A549 (cell line): ENCODE measurements around the gene TRIM26. TPM values are rescaled to one million over a fixed set of nuclear protein-coding genes. Genes with fewer than 3 reads are reported as not detected.
"Not testable (repeated sequence)": the region's sequence is repeated elsewhere in the genome, so short reads cannot be mapped to it uniquely, and the experiment has no call there.

Experiments
- ATAC-seq, 2 experiments: fragments of 200-7000 bp in 1 of 2; fragments of >200 bp in 1 of 2; cut with Nextera tagmentation in 1 of 2; cut with Tn5 transposase in 1 of 2; 3 replicates each; pipeline versions ENCODE4 v1.8.0 to v1.9.1; 2018 to 2020; ENCODE audit warnings: mild to moderate bottlenecking in 1 of 2, moderate library complexity in 1 of 2
- CTCF ChIA-PET: fragments of 300-600 bp; sonication (Branson Sonifier 250); formaldehyde crosslinking; extraction: SDS; loops from one replicate; lab custom pipeline; 2021; ENCODE audit warnings: antibody characterized with exemption, inconsistent platforms; lab: Yijun Ruan, JAX
- POLR2A ChIA-PET: fragments of 350-600 bp; formaldehyde crosslinking; extraction: SDS; loops from one replicate; lab custom pipeline; 2021; ENCODE audit warnings: antibody characterized with exemption, inconsistent platforms; lab: Yijun Ruan, JAX
- DNase-seq, 2 experiments: peaks; one replicate each; pipeline versions ENCODE4 v3.0.0 to v3.0.0-alpha.2; 2011 to 2016; ENCODE audit warnings: low read depth in 1 of 2, low spot score in 1 of 2
- FAIRE-seq: peaks from 2 replicates; lab custom pipeline; 2011; peaks lifted over from hg19 to GRCh38; lab: Jason Lieb, UNC
- H3K27ac ChIP-seq, 2 experiments: fragments of >200 bp; sonication (Bioruptor Twin); formaldehyde crosslinking; 3 replicates each; pipeline ENCODE4 v1.5.1; 2016 to 2017
- H3K4me1 ChIP-seq: fragments of >200 bp; sonication (Bioruptor Twin); formaldehyde crosslinking; 3 replicates; pipeline ENCODE4 v1.6.1; 2016
- H3K4me2 ChIP-seq: fragments of >200 bp; sonication (Bioruptor Twin); formaldehyde crosslinking; 3 replicates; pipeline ENCODE4 v1.6.1; 2016
- H3K4me3 ChIP-seq: fragments of >200 bp; sonication (Bioruptor Twin); formaldehyde crosslinking; 3 replicates; pipeline ENCODE4 v1.5.1; 2016
- H3K9me3 ChIP-seq: fragments of >200 bp; sonication (Bioruptor Twin); formaldehyde crosslinking; 3 replicates; pipeline ENCODE4 v1.6.1; 2016
- BHLHE40 ChIP-seq: IDR thresholded peaks from 2 replicates; pipeline ENCODE4 v1.6.1; 2012; ENCODE audit warnings: low read depth, low read length, inconsistent platforms
- CBX2 ChIP-seq: fragments of 200-600 bp; sonication (generic); IDR thresholded peaks from 2 replicates; pipeline ENCODE4 v1.6.1; 2016; ENCODE audit warnings: low read depth, mild to moderate bottlenecking, borderline replicate concordance
- CTCF ChIP-seq: fragments of >200 bp; sonication (Bioruptor Twin); formaldehyde crosslinking; IDR thresholded peaks from 3 replicates; pipeline ENCODE4 v1.5.1; 2016
- EP300 ChIP-seq, 2 experiments: fragments of >200 bp; sonication (Bioruptor Twin); formaldehyde crosslinking; IDR thresholded peaks; 2 replicates in 1 of 2; 3 replicates in 1 of 2; pipeline ENCODE4 v1.6.1; 2016 to 2017
- FOSB ChIP-seq: fragments of 250-450 bp; sonication (Bioruptor Pico); IDR thresholded peaks from 2 replicates; pipeline ENCODE4 v1.5.0; 2020; ENCODE audit warnings: mild to moderate bottlenecking, moderate library complexity
- GATA3 ChIP-seq: IDR thresholded peaks from 2 replicates; pipeline ENCODE4 v1.6.1; 2012; ENCODE audit warnings: borderline replicate concordance
- HES2 ChIP-seq: fragments of >200 bp; sonication (Bioruptor Twin); formaldehyde crosslinking; IDR thresholded peaks from 2 replicates; pipeline ENCODE4 v1.6.1; 2016
- HEYL ChIP-seq: fragments of 250-450 bp; sonication (Bioruptor Pico); IDR thresholded peaks from 2 replicates; pipeline ENCODE4 v1.8.0; 2021; ENCODE audit warnings: mild to moderate bottlenecking, moderate library complexity
- KDM1A ChIP-seq: fragments of 200-600 bp; sonication (generic); IDR thresholded peaks from 2 replicates; pipeline ENCODE4 v1.6.1; 2016; ENCODE audit warnings: low read depth, mild to moderate bottlenecking
- MAX ChIP-seq: IDR thresholded peaks from 2 replicates; pipeline ENCODE4 v1.6.1; 2012
- MYC ChIP-seq: IDR thresholded peaks from 2 replicates; pipeline ENCODE4 v1.6.1; 2012; ENCODE audit warnings: mild to moderate bottlenecking, inconsistent platforms, low read length, improper control_type of control experiment, borderline replicate concordance
- NFE2L2 ChIP-seq: fragments of 150-350 bp; conservative IDR thresholded peaks from 2 replicates; pipeline ENCODE4 v1.6.1; 2014; ENCODE audit warnings: low read length
- PHF8 ChIP-seq: fragments of 200-600 bp; sonication (generic); IDR thresholded peaks from 2 replicates; pipeline ENCODE4 v1.6.1; 2016; ENCODE audit warnings: low read depth, mild to moderate bottlenecking, antibody characterized with exemption, moderate library complexity, borderline replicate concordance
- RCOR1 ChIP-seq: fragments of 150-350 bp; IDR thresholded peaks from 2 replicates; pipeline ENCODE4 v1.6.1; 2014; ENCODE audit warnings: antibody characterized with exemption, low read length, low read depth
- RFX5 ChIP-seq: fragments of 450-650 bp; IDR thresholded peaks from 2 replicates; pipeline ENCODE4 v1.7.1; 2014; ENCODE audit warnings: antibody characterized with exemption, mild to moderate bottlenecking, moderate library complexity
- RNF2 ChIP-seq: fragments of 200-600 bp; sonication (generic); IDR thresholded peaks from 2 replicates; pipeline ENCODE4 v1.6.1; 2016; ENCODE audit warnings: low read depth, mild to moderate bottlenecking, antibody characterized with exemption, moderate library complexity, borderline replicate concordance
- TP53 ChIP-seq: fragments of 250-450 bp; sonication (Bioruptor Pico); IDR thresholded peaks from 2 replicates; pipeline ENCODE4 v1.5.0; 2021; ENCODE audit warnings: mild to moderate bottlenecking, moderate library complexity
- ZFP36 ChIP-seq: fragments of 450-650 bp; IDR thresholded peaks from 2 replicates; pipeline ENCODE4 v1.6.1; 2014; ENCODE audit warnings: borderline replicate concordance; ENCODE audit not compliant: partially characterized antibody
- ZNF302 ChIP-seq: fragments of 250-450 bp; sonication (Bioruptor Pico); IDR thresholded peaks from 2 replicates; pipeline ENCODE4 v1.9.0; 2021; ENCODE audit warnings: inconsistent platforms, mild to moderate bottlenecking, moderate library complexity
- ZSCAN20 ChIP-seq: fragments of 250-450 bp; sonication (Bioruptor Pico); IDR thresholded peaks from 2 replicates; pipeline ENCODE4 v1.8.0; 2022; ENCODE audit warnings: mild to moderate bottlenecking, moderate library complexity
- WGBS: methylation state at CpG from one replicate; pipeline ENCODE4 v1.1.6; 2017; ENCODE audit errors: missing lambda C conversion rate; 5-methylcytosine and 5-hydroxymethylcytosine counted together
- polyA plus RNA-seq, 4 experiments: library from polyadenylated mRNA; depleted of rRNA in 3 of 4; stranded (reverse); fragments of >200 nt; fragmentation: RNase III in 1 of 4; extraction: RNeasy Plus Mini Kit Qiagen cat#74134 plus additional on column Dnase treatment in 1 of 4; gene quantifications; 2 replicates in 3 of 4; 3 replicates in 1 of 4; pipeline ENCODE4 v1.2.3, GENCODE V29; 2011 to 2017

TRIM26 gene
- polyA plus RNA-seq, 2 of the 4 experiments (the other 2 are of a cell fraction), result 30.4 TPM

DNA sequence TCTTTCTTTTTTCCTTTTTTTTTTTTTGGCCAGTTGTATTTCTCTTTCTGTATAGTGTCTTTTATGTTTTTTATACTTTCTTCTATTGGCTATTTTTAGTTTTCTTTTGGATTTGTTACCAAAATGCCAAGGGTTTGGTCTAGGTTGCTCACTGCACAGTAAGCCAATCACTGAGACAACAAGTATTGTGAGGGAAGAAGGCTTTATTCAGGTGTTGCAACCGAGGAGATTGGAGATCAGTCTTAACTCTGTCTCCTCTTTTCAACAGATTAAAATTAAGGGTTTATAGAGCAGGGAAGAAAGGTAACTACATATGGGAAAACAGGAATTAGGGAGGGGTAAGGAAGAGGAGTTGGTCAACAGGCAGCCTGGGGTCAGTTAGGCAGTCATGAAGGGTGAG lies 10.1 kb upstream of the TRIM26 start:
- Histone ChIP-seq H3K4me1 (no peaks in the 10 kb centered on the region), H3K27ac (no peak overlapping the region), H3K9me3 (peaks cover 9% of the 10 kb centered on the region; the same call in 1 of the 3 replicates)
- TF ChIP-seq ZSCAN20 (CRISPR knock-in tag) (no peak), KDM1A (no peak), RCOR1 (no peak), CTCF (no peak), HES2 (no peak), MYC (no peak), NFE2L2 (no peak), MAX (no peak), EP300 (IDR thresholded peaks at IDR 0.05) (no peak), RNF2 (no peak), HEYL (no peak), TP53 (CRISPR knock-in tag) (no peak), CBX2 (no peak), BHLHE40 (no peak), PHF8 (no peak), ZFP36 (no peak), RFX5 (no peak), ZNF302 (CRISPR knock-in tag) (no peak), GATA3 (no peak), FOSB (CRISPR knock-in tag) (no peak)
- TF ChIP-seq, all 56 proteins: peak for 0
- H3K4me2 ChIP-seq, result no peak overlapping the region
- ChIA-PET CTCF (no interaction called here), POLR2A (no interaction called here)
- H3K4me3 ChIP-seq, result no peak overlapping the region
- 0% methylated on average over 1 of the region's 1 CpG for WGBS
- DNase-seq (no peak), ATAC-seq (no peak), FAIRE-seq (no peak)

GRCh38 chr6:30221956-30222355 lies 8.8 kb upstream of the TRIM26 start:
- H3K27ac ChIP-seq, H3K4me3 ChIP-seq, H3K4me2 ChIP-seq, H3K9me3 ChIP-seq, DNase-seq, H3K4me1 ChIP-seq, FAIRE-seq, POLR2A ChIA-PET, ATAC-seq: not testable (repeated sequence)
- 71% methylated on average over 6 of the region's 23 CpGs for WGBS
- CTCF ChIA-PET, result interaction anchor here (1.0 kb wide), 1 partner anchor 82 kb away, joined by 3 read pairs; no protein-coding TSS in a partner anchor

GRCh38 chr6:30221395-30221794 lies 8.2 kb upstream of the TRIM26 start:
- POLR2A ChIA-PET, H3K4me2 ChIP-seq, DNase-seq, ATAC-seq, H3K4me3 ChIP-seq, H3K4me1 ChIP-seq, FAIRE-seq, H3K9me3 ChIP-seq, H3K27ac ChIP-seq: not testable (repeated sequence)
- CTCF ChIA-PET, result interaction anchor here (3.6 kb wide), 1 partner anchor 17 kb away, joined by 18 read pairs; no protein-coding TSS in a partner anchor
- 46% methylated on average over 6 of the region's 6 CpGs for WGBS
